Keratinocyte (primary cell): ENCODE measurements around the gene ZNF302. TPM values are rescaled to one million over a fixed set of nuclear protein-coding genes. Genes with fewer than 3 reads are reported as not detected.

ENCODE experiments used
- DNase-seq: peaks from one replicate; pipeline ENCODE4 v3.0.0-alpha.2; 2011; ENCODE audit warnings: low read depth, missing footprints, low spot score
- FAIRE-seq: peaks from 2 replicates; lab custom pipeline; 2011; peaks lifted over from hg19 to GRCh38; lab: Jason Lieb, UNC
- H2AFZ ChIP-seq: 2 replicates; pipeline ENCODE4 v1.6.0; 2012; ENCODE audit warnings: low read length, control low read depth, inconsistent platforms; ENCODE audit not compliant: control insufficient read depth
- H3K27ac ChIP-seq: 2 replicates; pipeline ENCODE4 v1.5.1; 2011; ENCODE audit warnings: low read length; ENCODE audit not compliant: control insufficient read depth, insufficient read depth
- H3K27me3 ChIP-seq: 3 replicates; pipeline ENCODE4 v1.6.0; 2011; ENCODE audit warnings: low read length; ENCODE audit not compliant: control insufficient read depth, insufficient read depth; ENCODE audit errors: extremely low read depth
- H3K36me3 ChIP-seq, 2 experiments: 2 replicates in 1 of 2; 3 replicates in 1 of 2; pipeline ENCODE4 v1.5.1; 2011; ENCODE audit warnings: low read length in 2 of 2, mild to moderate bottlenecking in 1 of 2; ENCODE audit not compliant: control insufficient read depth in 2 of 2, insufficient read depth in 2 of 2; ENCODE audit errors: extremely low read depth in 1 of 2
- H3K4me1 ChIP-seq: 3 replicates; pipeline ENCODE4 v1.5.1; 2011; ENCODE audit warnings: low read length; ENCODE audit not compliant: control insufficient read depth, insufficient read depth; ENCODE audit errors: extremely low read depth
- H3K4me2 ChIP-seq: 3 replicates; pipeline ENCODE4 v1.6.0; 2011; ENCODE audit warnings: low read depth, low read length; ENCODE audit not compliant: control insufficient read depth, insufficient read depth; ENCODE audit errors: extremely low read depth
- H3K4me3 ChIP-seq, 3 experiments: fragments of 200-600 bp in 1 of 3; sonication (generic) in 1 of 3; 2 replicates in 2 of 3; 3 replicates in 1 of 3; pipeline ENCODE4 v1.5.1; 2011 to 2016; ENCODE audit warnings: low read length in 3 of 3, mild to moderate bottlenecking in 3 of 3, control low read depth in 2 of 3, inconsistent platforms in 1 of 3, low read depth in 1 of 3, mixed read lengths in 1 of 3, mixed run types in 1 of 3, moderate library complexity in 1 of 3; ENCODE audit not compliant: control insufficient read depth in 2 of 3, insufficient read depth in 2 of 3; ENCODE audit errors: extremely low read depth in 1 of 3
- H3K79me2 ChIP-seq: 2 replicates; pipeline ENCODE4 v1.6.0; 2012; ENCODE audit warnings: low read length; ENCODE audit not compliant: control insufficient read depth, insufficient read depth
- H3K9ac ChIP-seq: 3 replicates; pipeline ENCODE4 v1.6.0; 2011; ENCODE audit warnings: low read length; ENCODE audit not compliant: control insufficient read depth, insufficient read depth; ENCODE audit errors: extremely low read depth
- H3K9me1 ChIP-seq: 3 replicates; pipeline ENCODE4 v1.6.0; 2011; ENCODE audit warnings: low read length; ENCODE audit not compliant: control insufficient read depth, insufficient read depth; ENCODE audit errors: extremely low read depth
- H3K9me3 ChIP-seq: 2 replicates; pipeline ENCODE4 v1.5.1; 2012; ENCODE audit warnings: low read depth, low read length; ENCODE audit not compliant: control insufficient read depth
- H4K20me1 ChIP-seq: 3 replicates; pipeline ENCODE4 v1.6.0; 2011; ENCODE audit warnings: low read length; ENCODE audit not compliant: control insufficient read depth, insufficient read depth; ENCODE audit errors: extremely low read depth
- CTCF ChIP-seq, 3 experiments: IDR thresholded peaks in 1 of 3; conservative IDR thresholded peaks in 1 of 3; optimal IDR thresholded peaks in 1 of 3; 2 replicates in 2 of 3; 3 replicates in 1 of 3; pipeline versions ENCODE3 to v1.5.1; 2011; ENCODE audit warnings: low read length in 3 of 3, mild to moderate bottlenecking in 3 of 3, moderate library complexity in 2 of 3, control low read depth in 1 of 3, inconsistent platforms in 1 of 3; ENCODE audit not compliant: insufficient read depth in 2 of 3; ENCODE audit errors: extremely low read depth in 1 of 3
- EZH2 ChIP-seq: IDR thresholded peaks from one replicate; pipeline ENCODE4 v1.6.1; 2012; ENCODE audit warnings: inconsistent platforms, mild to moderate bottlenecking, low read length, moderate library complexity
- dilution Hi-C: fragments of 300-500 bp; cut with MboI; formaldehyde crosslinking; loops from one replicate; pipeline ENCODE4 v1.7.0; 2020; ENCODE audit warnings: low sequenced_read_pairs; ENCODE audit not compliant: extremely low pct_ligation_motif_present
- polyA plus RNA-seq, 5 experiments: library from polyadenylated mRNA; depleted of rRNA in 3 of 5; stranded (reverse) in 3 of 5; stranded (forward) in 1 of 5; unstranded in 1 of 5; fragments of >200 nt; gene quantifications; 1 replicate in 1 of 5; 2 replicates in 3 of 5; 3 replicates in 1 of 5; pipeline versions ENCODE4 v1.2.1 to v1.2.3, GENCODE V29; 2011 to 2012; ENCODE audit warnings: missing spikeins in 2 of 5, low read depth in 1 of 5, low replicate concordance in 1 of 5

The ZNF302 gene
- polyA plus RNA-seq, 1 donor (not counting 4 experiments of a cell fraction or from before 2014, with no cell fraction given): 14.1 TPM

GRCh38 chr19:34725400-34725799, 47.9 kb downstream of the ZNF302 start:
- Histone ChIP-seq H3K36me3 (no peaks in the 10 kb centered on the region), H3K9me1 (no peaks in the 10 kb centered on the region), H2AFZ (no peak overlapping the region), H3K79me2 (no peaks in the 10 kb centered on the region), H3K9ac (no peak overlapping the region), H4K20me1 (no peaks in the 10 kb centered on the region), H3K27me3 (no peaks in the 10 kb centered on the region), H3K4me1 (no peaks in the 10 kb centered on the region), H3K4me2 (no peak overlapping the region), H3K4me3 (no peak overlapping the region), H3K9me3 (no peaks in the 10 kb centered on the region), H3K27ac (no peak overlapping the region)
- FAIRE-seq (no peak), DNase-seq (no peak)
- TF ChIP-seq EZH2 (no peak), CTCF (optimal IDR thresholded peaks at IDR 0.05 in 1 of 3, IDR thresholded peaks at IDR 0.05 in 1 of 3, conservative IDR thresholded peaks at IDR 0.05 in 1 of 3; ENCODE audit: extremely low read depth in 1 of 3, insufficient read depth in 2 of 3, low read length in 3 of 3) (no peak)
- dilution Hi-C loops: no loop called here

DNA sequence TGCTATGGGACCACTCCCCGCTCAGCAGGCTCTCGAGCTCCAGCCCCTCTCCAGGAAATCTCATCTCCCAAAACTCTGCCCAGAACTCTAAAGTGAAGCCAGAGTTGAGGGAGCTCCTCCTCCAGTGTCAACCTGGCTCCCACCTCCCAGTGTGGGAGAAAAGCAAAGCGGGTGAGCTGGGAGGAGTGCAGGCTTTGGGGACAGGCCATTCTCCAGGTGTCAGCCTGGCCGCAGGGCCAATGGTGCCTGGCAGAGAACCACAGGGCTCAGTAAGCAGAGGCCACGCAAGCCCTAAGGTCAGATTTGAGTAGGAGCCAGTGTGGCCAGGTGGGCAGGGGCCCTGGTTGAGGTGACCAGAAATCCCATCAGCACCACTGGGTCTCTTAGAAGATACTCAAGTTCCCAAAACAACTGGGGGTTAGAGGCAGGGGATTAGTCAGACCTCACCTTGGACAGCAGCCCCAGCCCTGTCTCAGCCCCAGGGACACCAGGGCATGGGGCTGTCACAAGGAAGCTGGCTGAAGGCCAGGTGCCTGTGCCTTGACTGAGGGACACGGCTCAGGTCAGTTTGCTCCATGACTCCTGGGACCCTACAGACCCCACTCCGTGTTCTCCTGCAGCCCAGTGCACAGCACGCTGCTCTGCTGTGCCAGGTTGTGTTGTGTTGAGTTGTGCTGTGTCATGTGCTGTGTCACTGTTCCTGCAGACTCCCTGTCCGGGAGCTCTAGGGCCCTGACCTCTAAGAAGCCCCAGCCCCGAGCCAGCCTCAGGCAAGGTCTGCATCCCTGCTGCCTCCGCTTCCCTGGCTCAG, 53.7 kb downstream of the ZNF302 start:
- no peak for TF ChIP-seq CTCF (optimal IDR thresholded peaks at IDR 0.05 in 1 of 3, IDR thresholded peaks at IDR 0.05 in 1 of 3, conservative IDR thresholded peaks at IDR 0.05 in 1 of 3; ENCODE audit: extremely low read depth in 1 of 3, insufficient read depth in 2 of 3, low read length in 3 of 3)
- TF ChIP-seq EZH2: no peak
- no peaks in the 10 kb centered on the region for H3K9me3 ChIP-seq
- H3K9ac ChIP-seq: no peak overlapping the region
- H3K36me3 ChIP-seq: no peaks in the 10 kb centered on the region
- H4K20me1 ChIP-seq: no peaks in the 10 kb centered on the region
- H3K9me1 ChIP-seq: no peaks in the 10 kb centered on the region
- no peak overlapping the region for H2AFZ ChIP-seq
- dilution Hi-C loops: no loop called here
- H3K4me3 ChIP-seq: no peak overlapping the region
- H3K4me1 ChIP-seq: peaks cover 16% of the 10 kb centered on the region
- H3K27me3 ChIP-seq: no peaks in the 10 kb centered on the region
- no peak for FAIRE-seq
- H3K79me2 ChIP-seq: no peaks in the 10 kb centered on the region
- H3K4me2 ChIP-seq: no peak overlapping the region
- DNase-seq: no peak
- no peak overlapping the region for H3K27ac ChIP-seq
